Fibroblast of skin of left biceps (primary cell): ENCODE data around the gene RSKR.
A peak's percentile ranks its signal among the peaks of the same experiment; 100 is the strongest.
"Not testable (repeated sequence)": the region's sequence is repeated elsewhere in the genome, so short reads cannot be mapped to it uniquely, and the experiment has no call there.

Source experiments
- DNase-seq, 2 experiments: peaks; one replicate each; pipeline ENCODE4 v3.0.0-alpha.2; 2013; ENCODE audit warnings: low read depth in 2 of 2

Gene RSKR

GRCh38 chr17:28622186-28622585 is 8.2 kb upstream of the RSKR start:
- DNase-seq, result no peak

- no peak for DNase-seq
Measured at GRCh38 chr17:28620010-28620409, 6.0 kb upstream of the RSKR start.

GRCh38 chr17:28618464-28618863 is 4.5 kb upstream of the RSKR start:
- DNase-seq, result no peak

GRCh38 chr17:28616281-28616680 is 2.3 kb upstream of the RSKR start:
- DNase-seq, result no peak

GRCh38 chr17:28615260-28615940 is 1.4 kb upstream of the RSKR start:
- no peak for DNase-seq

- DNase-seq, result no peak
Measured at GRCh38 chr17:28612936-28613872, 781 bp downstream of the RSKR start.

- no peak for DNase-seq
Measured at GRCh38 chr17:28612531-28612930, 1.5 kb downstream of the RSKR start.

GRCh38 chr17:28610376-28610775 is 3.6 kb downstream of the RSKR start:
- DNase-seq, result no peak

- not testable (repeated sequence) for DNase-seq
Measured at GRCh38 chr17:28604031-28604430, 10.0 kb downstream of the RSKR start.

GRCh38 chr17:28599311-28600184 is 14.4 kb downstream of the RSKR start:
- peak; percentile 57 to 62 for DNase-seq

- DNase-seq, result peak; percentile 65 to 67
Measured at GRCh38 chr17:28598799-28599310, 15.1 kb downstream of the RSKR start, which contains the start of gene SPAG5. Gene SPAG5, minus strand, starts transcription at chr17:28599025. Its CDS starts 79 bp downstream, at chr17:28598946.

- no peak for DNase-seq
Measured at GRCh38 chr17:28598389-28598788, 15.6 kb downstream of the RSKR start.

GRCh38 chr17:28597606-28598383 is 16.2 kb downstream of the RSKR start:
- DNase-seq, result no peak

- no peak for DNase-seq
Measured at GRCh38 chr17:28592260-28592659, 21.7 kb downstream of the RSKR start.

- no peak for DNase-seq
Measured at GRCh38 chr17:28585851-28586250, 28.1 kb downstream of the RSKR start.

- DNase-seq, result no peak
Measured at GRCh38 chr17:28584434-28584833, 29.6 kb downstream of the RSKR start.

- DNase-seq, result no peak
Measured at GRCh38 chr17:28582513-28582912, 31.5 kb downstream of the RSKR start.

GRCh38 chr17:28580959-28581358 is 33.0 kb downstream of the RSKR start:
- no peak for DNase-seq

- DNase-seq, result no peak
Measured at GRCh38 chr17:28579526-28579925, 34.5 kb downstream of the RSKR start.

GRCh38 chr17:28578246-28579195 is 35.5 kb downstream of the RSKR start:
- no peak for DNase-seq
